ENCODE results near the gene TXNDC5.
"Not testable (repeated sequence)": the region's sequence is repeated elsewhere in the genome, so short reads cannot be mapped to it uniquely, and the experiment has no call there.

Gene TXNDC5

GRCh38 chr6:7914311-7914710 is 3.7 kb upstream of the TXNDC5 start:
- DNase-seq (ENCODE audit: low spot score), result no peak

- no peak for DNase-seq (ENCODE audit: low spot score)
These were observed 2.3 kb upstream of the TXNDC5 start for GRCh38 chr6:7912736-7913517.

- DNase-seq (ENCODE audit: low spot score), result no peak
These were observed 1.4 kb upstream of the TXNDC5 start for GRCh38 chr6:7912024-7912423.

- DNase-seq (ENCODE audit: low spot score), result no peak
These were observed 747 bp upstream of the TXNDC5 start for GRCh38 chr6:7911345-7911725.

GRCh38 chr6:7910298-7910653 is 312 bp downstream of the TXNDC5 start:
- DNase-seq (ENCODE audit: low spot score), result no peak

GRCh38 chr6:7909323-7910276 is 988 bp downstream of the TXNDC5 start:
- no peak for DNase-seq (ENCODE audit: low spot score)

- DNase-seq (ENCODE audit: low spot score), result no peak
These were observed 3.4 kb downstream of the TXNDC5 start for GRCh38 chr6:7907159-7907558.

- DNase-seq (ENCODE audit: low spot score), result no peak
These were observed 3.8 kb downstream of the TXNDC5 start for GRCh38 chr6:7906741-7907140.

- DNase-seq (ENCODE audit: low spot score), result no peak
These were observed 5.2 kb downstream of the TXNDC5 start for GRCh38 chr6:7905416-7905815.

- DNase-seq (ENCODE audit: low spot score), result no peak
These were observed 5.8 kb downstream of the TXNDC5 start for GRCh38 chr6:7904654-7905319.

GRCh38 chr6:7903673-7904072 is 6.9 kb downstream of the TXNDC5 start:
- no peak for DNase-seq (ENCODE audit: low spot score)

GRCh38 chr6:7902867-7903266 is 7.7 kb downstream of the TXNDC5 start:
- DNase-seq (ENCODE audit: low spot score), result no peak

- no peak for DNase-seq (ENCODE audit: low spot score)
These were observed 8.4 kb downstream of the TXNDC5 start for GRCh38 chr6:7902221-7902620.

- no peak for DNase-seq (ENCODE audit: low spot score)
These were observed 8.8 kb downstream of the TXNDC5 start for GRCh38 chr6:7901780-7902179.

- DNase-seq (ENCODE audit: low spot score), result no peak
These were observed 9.5 kb downstream of the TXNDC5 start for GRCh38 chr6:7901056-7901455.

- no peak for DNase-seq (ENCODE audit: low spot score)
These were observed 10.0 kb downstream of the TXNDC5 start for GRCh38 chr6:7900621-7901020.

GRCh38 chr6:7899889-7900213 is 10.7 kb downstream of the TXNDC5 start:
- no peak for DNase-seq (ENCODE audit: low spot score)

GRCh38 chr6:7899101-7899888 is 11.3 kb downstream of the TXNDC5 start:
- no peak for DNase-seq (ENCODE audit: low spot score)

- DNase-seq (ENCODE audit: low spot score), result not testable (repeated sequence)
These were observed 12.4 kb downstream of the TXNDC5 start for GRCh38 chr6:7898193-7898586.

GRCh38 chr6:7897461-7898192 is 13.0 kb downstream of the TXNDC5 start:
- DNase-seq (ENCODE audit: low spot score), result no peak

- no peak for DNase-seq (ENCODE audit: low spot score)
These were observed 14.1 kb downstream of the TXNDC5 start for GRCh38 chr6:7896465-7896987.
